Spleen (tissue), 7 donors: ENCODE measurements around the gene AADACL3.

Experiments
- POLR2A ChIP-seq, 3 donors: fragments of 450-650 bp; IDR thresholded peaks; one replicate each; pipeline ENCODE4 v1.5.1; 2017; ENCODE audit warnings: antibody characterized with exemption in 3 of 3, mild to moderate bottlenecking in 1 of 3
- POLR2AphosphoS5 ChIP-seq, 3 donors: sonication (generic); formaldehyde crosslinking; IDR thresholded peaks; one replicate each; pipeline ENCODE4 v1.5.1; 2017; ENCODE audit warnings: antibody characterized with exemption in 3 of 3
- TF ChIP-seq, protein P1 (sequence below), 11 experiments: fragments of 200-600 bp in 7 of 11; fragments of 450-650 bp in 4 of 11; sonication (generic) in 4 of 11; IDR thresholded peaks in 8 of 11; conservative IDR thresholded peaks in 3 of 11; 1 replicate in 7 of 11; 2 replicates in 4 of 11; pipeline versions ENCODE4 v1.4.0 to v1.8.0; 2016 to 2021; ENCODE audit warnings: antibody characterized with exemption in 11 of 11, inconsistent platforms in 4 of 11, mild to moderate bottlenecking in 1 of 11
- donor health status: DM: no; HTN: no; CAD: no; lungs with moderate emphysema.
- donor health status: DM: no; HTN: no; CAD: no.
- donor health status: DM: no; HTN: no; CAD: no.

- TF ChIP-seq, protein P1, sequence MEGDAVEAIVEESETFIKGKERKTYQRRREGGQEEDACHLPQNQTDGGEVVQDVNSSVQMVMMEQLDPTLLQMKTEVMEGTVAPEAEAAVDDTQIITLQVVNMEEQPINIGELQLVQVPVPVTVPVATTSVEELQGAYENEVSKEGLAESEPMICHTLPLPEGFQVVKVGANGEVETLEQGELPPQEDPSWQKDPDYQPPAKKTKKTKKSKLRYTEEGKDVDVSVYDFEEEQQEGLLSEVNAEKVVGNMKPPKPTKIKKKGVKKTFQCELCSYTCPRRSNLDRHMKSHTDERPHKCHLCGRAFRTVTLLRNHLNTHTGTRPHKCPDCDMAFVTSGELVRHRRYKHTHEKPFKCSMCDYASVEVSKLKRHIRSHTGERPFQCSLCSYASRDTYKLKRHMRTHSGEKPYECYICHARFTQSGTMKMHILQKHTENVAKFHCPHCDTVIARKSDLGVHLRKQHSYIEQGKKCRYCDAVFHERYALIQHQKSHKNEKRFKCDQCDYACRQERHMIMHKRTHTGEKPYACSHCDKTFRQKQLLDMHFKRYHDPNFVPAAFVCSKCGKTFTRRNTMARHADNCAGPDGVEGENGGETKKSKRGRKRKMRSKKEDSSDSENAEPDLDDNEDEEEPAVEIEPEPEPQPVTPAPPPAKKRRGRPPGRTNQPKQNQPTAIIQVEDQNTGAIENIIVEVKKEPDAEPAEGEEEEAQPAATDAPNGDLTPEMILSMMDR (IDR thresholded peaks at IDR 0.05 in 8 of 11, conservative IDR thresholded peaks at IDR 0.05 in 3 of 11): no peak
- TF ChIP-seq POLR2A (IDR thresholded peaks at IDR 0.05) (no peak), POLR2AphosphoS5 (IDR thresholded peaks at IDR 0.05) (no peak)
Measured at GRCh38 chr1:12775443-12775842, 59.5 kb downstream of the AADACL3 start.
